NB4 (cell line): ENCODE data around the gene VDR.

Source experiments
- DNase-seq: peaks from one replicate; pipeline ENCODE4 v3.0.0; 2010; ENCODE audit warnings: low read depth
- H3K4me3 ChIP-seq: one replicate; pipeline ENCODE4 v1.5.1; 2011; ENCODE audit warnings: mild to moderate bottlenecking, low read depth, low read length, moderate library complexity
- MYC ChIP-seq: IDR thresholded peaks from 2 replicates; pipeline ENCODE4 v1.6.1; 2011; ENCODE audit warnings: low read depth, low read length
- POLR2A ChIP-seq: IDR thresholded peaks from 2 replicates; pipeline ENCODE4 v1.6.1; 2011; ENCODE audit warnings: mild to moderate bottlenecking; ENCODE audit not compliant: insufficient read length; ENCODE audit errors: extremely low read depth
- TF ChIP-seq, protein P1 (sequence below): IDR thresholded peaks from 2 replicates; pipeline ENCODE4 v1.6.1; 2011; ENCODE audit warnings: low read depth, low read length
- TF ChIP-seq, protein P2 (sequence below): IDR thresholded peaks from one replicate; pipeline ENCODE4 v1.5.1; 2012; ENCODE audit warnings: low read depth, low read length

The VDR gene

DNA sequence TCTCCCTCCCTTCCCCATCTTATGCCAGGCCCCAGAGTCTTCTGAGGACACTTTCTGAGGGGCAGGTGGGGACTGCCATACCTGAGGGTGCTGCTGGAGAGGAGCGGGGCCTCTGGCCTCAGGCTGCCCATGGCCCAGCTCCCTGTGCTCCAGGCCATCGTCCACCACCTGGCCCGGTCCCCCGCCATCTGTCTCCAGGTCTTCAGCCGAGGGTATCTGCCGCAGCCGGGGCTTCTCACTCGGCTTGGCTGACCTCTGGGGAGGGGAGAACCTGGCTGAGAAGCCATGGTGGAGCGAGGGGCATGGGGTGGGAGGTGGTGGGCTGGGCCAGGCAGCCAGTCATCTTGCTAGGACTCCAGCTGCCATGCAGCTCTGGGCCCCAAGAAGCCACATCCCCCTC lies 110.1 kb downstream of the VDR start:
- TF ChIP-seq, protein P1, sequence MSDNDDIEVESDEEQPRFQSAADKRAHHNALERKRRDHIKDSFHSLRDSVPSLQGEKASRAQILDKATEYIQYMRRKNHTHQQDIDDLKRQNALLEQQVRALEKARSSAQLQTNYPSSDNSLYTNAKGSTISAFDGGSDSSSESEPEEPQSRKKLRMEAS: no peak
- TF ChIP-seq, protein P2, sequence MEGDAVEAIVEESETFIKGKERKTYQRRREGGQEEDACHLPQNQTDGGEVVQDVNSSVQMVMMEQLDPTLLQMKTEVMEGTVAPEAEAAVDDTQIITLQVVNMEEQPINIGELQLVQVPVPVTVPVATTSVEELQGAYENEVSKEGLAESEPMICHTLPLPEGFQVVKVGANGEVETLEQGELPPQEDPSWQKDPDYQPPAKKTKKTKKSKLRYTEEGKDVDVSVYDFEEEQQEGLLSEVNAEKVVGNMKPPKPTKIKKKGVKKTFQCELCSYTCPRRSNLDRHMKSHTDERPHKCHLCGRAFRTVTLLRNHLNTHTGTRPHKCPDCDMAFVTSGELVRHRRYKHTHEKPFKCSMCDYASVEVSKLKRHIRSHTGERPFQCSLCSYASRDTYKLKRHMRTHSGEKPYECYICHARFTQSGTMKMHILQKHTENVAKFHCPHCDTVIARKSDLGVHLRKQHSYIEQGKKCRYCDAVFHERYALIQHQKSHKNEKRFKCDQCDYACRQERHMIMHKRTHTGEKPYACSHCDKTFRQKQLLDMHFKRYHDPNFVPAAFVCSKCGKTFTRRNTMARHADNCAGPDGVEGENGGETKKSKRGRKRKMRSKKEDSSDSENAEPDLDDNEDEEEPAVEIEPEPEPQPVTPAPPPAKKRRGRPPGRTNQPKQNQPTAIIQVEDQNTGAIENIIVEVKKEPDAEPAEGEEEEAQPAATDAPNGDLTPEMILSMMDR: no peak
- TF ChIP-seq MYC: no peak
- no peak for DNase-seq
- no peak overlapping the region for H3K4me3 ChIP-seq

DNA sequence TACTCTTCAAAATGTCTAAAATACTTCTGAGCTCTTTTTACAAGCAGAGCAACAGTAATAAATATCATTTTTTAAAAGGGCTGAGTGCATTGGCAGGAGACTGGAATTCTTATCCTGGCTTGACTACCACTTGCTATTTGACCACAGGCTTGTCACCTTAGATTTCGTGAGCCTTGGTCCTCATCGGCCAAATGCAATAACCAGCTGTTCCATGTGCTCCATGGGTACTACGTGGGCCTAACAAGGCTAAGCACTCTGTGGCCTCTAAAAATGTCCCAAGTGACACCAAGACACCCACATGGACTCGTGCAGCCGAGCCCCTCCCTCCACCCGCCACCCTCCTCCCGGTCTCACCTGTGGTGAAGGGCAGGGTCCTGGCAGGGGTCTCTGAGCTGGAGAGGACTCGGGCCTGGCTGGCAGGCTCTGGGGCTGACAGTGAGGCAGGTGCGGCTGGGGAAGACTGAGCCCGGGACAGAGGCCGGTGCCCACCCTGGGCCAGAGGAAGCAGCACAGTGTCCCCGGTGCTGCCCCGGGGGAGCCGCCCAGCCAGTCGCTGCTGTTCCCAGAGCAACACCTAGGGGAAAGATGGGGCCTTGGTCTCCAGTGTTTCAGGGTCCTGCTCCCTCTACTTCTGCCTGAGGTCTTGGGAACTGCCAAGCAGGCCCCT lies 111.6 kb downstream of the VDR start:
- DNase-seq: no peak
- TF ChIP-seq, protein P1: no peak
- TF ChIP-seq POLR2A: no peak
- TF ChIP-seq, protein P2: no peak
- no peak for TF ChIP-seq MYC
- no peak overlapping the region for H3K4me3 ChIP-seq

DNA sequence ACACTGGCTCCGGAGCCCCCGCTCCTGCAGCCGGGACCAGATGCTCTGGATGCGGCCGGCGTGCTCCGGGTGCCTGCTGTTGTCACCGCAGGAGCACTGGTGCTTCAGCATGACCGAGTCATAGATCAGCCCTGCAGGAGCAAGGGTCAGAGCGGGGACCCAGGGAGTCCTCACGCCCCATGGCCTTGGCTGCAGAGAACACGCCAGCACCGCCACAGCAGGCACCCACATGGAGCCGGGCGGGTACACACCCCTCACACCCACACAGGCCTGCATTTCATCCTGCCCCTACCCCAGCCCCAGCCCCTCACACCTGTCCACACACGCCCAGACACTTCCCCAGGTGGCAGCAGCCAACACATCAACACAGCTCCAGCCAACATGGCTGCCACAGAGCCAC lies 112.9 kb downstream of the VDR start:
- H3K4me3 ChIP-seq: no peak overlapping the region
- TF ChIP-seq POLR2A (no peak), MYC (no peak)
- TF ChIP-seq, protein P1: no peak
- TF ChIP-seq, protein P2: no peak
- no peak for DNase-seq
